Cardiac muscle cell (in vitro differentiated cells and primary cell): ENCODE measurements around the gene FAM3C. TPM values are rescaled to one million over a fixed set of nuclear protein-coding genes. Genes with fewer than 3 reads are reported as not detected.
"Not testable (repeated sequence)": the region's sequence is repeated elsewhere in the genome, so short reads cannot be mapped to it uniquely, and the experiment has no call there.

Experiments used
- DNase-seq, 2 donors: peaks; one replicate each; pipeline versions ENCODE4 v3.0.0 to v3.0.0-alpha.2; 2010 to 2017; ENCODE audit warnings: low read depth in 1 of 2, low spot score in 1 of 2
- H3K27ac ChIP-seq: fragments of 200-600 bp; sonication (generic); 2 replicates; pipeline ENCODE4 v1.5.1; 2016
- H3K27me3 ChIP-seq: fragments of 200-600 bp; sonication (generic); 2 replicates; pipeline ENCODE4 v1.6.0; 2016; ENCODE audit warnings: control low read depth
- H3K36me3 ChIP-seq: fragments of 200-600 bp; sonication (generic); 2 replicates; pipeline ENCODE4 v1.5.1; 2016; ENCODE audit warnings: control low read depth
- H3K4me1 ChIP-seq: fragments of 200-600 bp; sonication (generic); 2 replicates; pipeline ENCODE4 v1.8.1; 2017; ENCODE audit warnings: low read depth, mild to moderate bottlenecking, mixed run types
- H3K4me3 ChIP-seq: fragments of 200-600 bp; sonication (generic); 2 replicates; pipeline ENCODE4 v1.5.1; 2016; ENCODE audit warnings: mild to moderate bottlenecking
- H3K9me3 ChIP-seq: fragments of 200-600 bp; sonication (generic); 2 replicates; pipeline ENCODE4 v1.5.1; 2017; ENCODE audit warnings: low read depth, mild to moderate bottlenecking, control low read depth
- polyA plus RNA-seq: library from polyadenylated mRNA; unstranded; fragments of >200 nt; fragmentation: Nextera tagmentation; extraction: Ambion mirVana; gene quantifications from 2 replicates; pipeline ENCODE4 v1.2.1, GENCODE V29; 2016
- total RNA-seq: library from RNA; depleted of rRNA; stranded (reverse); fragments of >200 nt; gene quantifications from 2 replicates; pipeline ENCODE4 v1.2.3, GENCODE V29; 2016
- TF ChIP-seq, protein P1 (sequence below): IDR thresholded peaks from 2 replicates; pipeline ENCODE4 v1.5.1; 2012; ENCODE audit warnings: low read depth, mild to moderate bottlenecking, low read length

FAM3C gene
- total and polyA plus RNA-seq, 2 experiments from 2014 or later: 33.2 to 70.1 TPM

DNA sequence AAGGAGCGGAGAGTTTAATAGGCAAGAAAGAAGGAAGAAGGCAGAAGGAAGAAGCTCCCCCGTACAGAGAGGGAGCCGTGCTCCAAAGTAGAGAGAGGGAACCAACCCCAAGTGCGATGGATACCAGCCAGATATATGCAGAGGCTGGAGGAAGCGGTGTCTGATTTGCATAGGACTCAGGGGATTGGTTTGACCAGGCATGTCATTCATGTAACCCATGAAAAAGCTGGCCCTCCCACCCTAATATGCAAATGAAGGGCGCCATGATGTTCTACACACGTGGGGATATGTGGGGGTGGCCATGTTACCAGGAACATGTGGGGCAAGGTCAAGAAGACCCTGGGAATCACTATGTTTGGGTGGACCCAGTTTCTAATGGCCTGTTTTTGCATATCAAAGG lies 40.6 kb upstream of the FAM3C start:
- Histone ChIP-seq H3K27ac (no peak overlapping the region), H3K4me3 (no peak overlapping the region), H3K27me3 (no peaks in the 10 kb centered on the region), H3K4me1 (peaks cover 7% of the 10 kb centered on the region), H3K9me3 (no peaks in the 10 kb centered on the region), H3K36me3 (no peaks in the 10 kb centered on the region)
- no peak for DNase-seq
- TF ChIP-seq, protein P1, sequence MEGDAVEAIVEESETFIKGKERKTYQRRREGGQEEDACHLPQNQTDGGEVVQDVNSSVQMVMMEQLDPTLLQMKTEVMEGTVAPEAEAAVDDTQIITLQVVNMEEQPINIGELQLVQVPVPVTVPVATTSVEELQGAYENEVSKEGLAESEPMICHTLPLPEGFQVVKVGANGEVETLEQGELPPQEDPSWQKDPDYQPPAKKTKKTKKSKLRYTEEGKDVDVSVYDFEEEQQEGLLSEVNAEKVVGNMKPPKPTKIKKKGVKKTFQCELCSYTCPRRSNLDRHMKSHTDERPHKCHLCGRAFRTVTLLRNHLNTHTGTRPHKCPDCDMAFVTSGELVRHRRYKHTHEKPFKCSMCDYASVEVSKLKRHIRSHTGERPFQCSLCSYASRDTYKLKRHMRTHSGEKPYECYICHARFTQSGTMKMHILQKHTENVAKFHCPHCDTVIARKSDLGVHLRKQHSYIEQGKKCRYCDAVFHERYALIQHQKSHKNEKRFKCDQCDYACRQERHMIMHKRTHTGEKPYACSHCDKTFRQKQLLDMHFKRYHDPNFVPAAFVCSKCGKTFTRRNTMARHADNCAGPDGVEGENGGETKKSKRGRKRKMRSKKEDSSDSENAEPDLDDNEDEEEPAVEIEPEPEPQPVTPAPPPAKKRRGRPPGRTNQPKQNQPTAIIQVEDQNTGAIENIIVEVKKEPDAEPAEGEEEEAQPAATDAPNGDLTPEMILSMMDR: no peak

DNA sequence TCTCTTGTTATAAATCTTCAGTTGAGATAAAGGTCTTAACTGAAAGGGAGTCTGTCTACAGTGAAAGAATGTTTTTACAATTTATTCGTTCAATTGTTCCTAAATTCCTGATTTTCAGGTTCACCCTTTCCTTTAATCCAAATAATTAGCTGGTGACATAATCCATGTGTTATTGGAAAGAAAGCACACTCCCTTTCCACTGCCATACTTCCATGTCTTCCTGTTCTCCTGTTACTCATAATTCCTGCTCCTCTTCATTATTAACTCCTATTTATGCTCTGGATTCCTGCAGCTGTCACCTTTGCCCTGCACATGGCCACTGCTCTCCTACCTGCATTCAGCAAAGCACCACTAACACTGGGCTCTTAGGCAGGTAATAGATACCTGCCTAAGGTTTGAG lies 40.0 kb upstream of the FAM3C start:
- no peaks in the 10 kb centered on the region for H3K27me3 ChIP-seq
- no peak overlapping the region for H3K4me3 ChIP-seq
- H3K36me3 ChIP-seq: no peaks in the 10 kb centered on the region
- TF ChIP-seq, protein P1: no peak
- peaks cover 7% of the 10 kb centered on the region for H3K4me1 ChIP-seq
- no peak for DNase-seq
- H3K27ac ChIP-seq: no peak overlapping the region
- no peaks in the 10 kb centered on the region for H3K9me3 ChIP-seq

DNA sequence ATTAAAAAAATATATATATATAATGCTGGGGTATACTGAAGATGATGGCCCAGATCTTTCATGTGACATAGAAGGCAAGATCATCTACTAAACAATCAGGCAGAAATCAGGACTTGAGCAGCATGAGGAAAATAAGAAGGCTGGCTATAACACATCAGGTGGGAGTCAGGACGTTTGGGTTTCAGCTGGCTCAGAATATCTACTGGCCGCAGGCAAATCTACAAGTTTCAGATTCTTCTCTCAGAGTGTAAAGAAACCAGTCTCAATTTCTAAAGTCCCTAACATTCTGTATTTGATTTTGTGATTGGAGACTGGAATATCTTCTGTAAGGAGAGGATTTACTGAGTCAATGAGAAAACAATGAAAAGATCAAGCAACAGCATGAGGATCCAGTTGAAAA lies 37.7 kb upstream of the FAM3C start:
- Histone ChIP-seq H3K27ac (no peak overlapping the region), H3K4me1 (peaks cover 7% of the 10 kb centered on the region), H3K27me3 (no peaks in the 10 kb centered on the region), H3K4me3 (no peak overlapping the region), H3K36me3 (no peaks in the 10 kb centered on the region), H3K9me3 (no peaks in the 10 kb centered on the region)
- TF ChIP-seq, protein P1: no peak
- DNase-seq: no peak

DNA sequence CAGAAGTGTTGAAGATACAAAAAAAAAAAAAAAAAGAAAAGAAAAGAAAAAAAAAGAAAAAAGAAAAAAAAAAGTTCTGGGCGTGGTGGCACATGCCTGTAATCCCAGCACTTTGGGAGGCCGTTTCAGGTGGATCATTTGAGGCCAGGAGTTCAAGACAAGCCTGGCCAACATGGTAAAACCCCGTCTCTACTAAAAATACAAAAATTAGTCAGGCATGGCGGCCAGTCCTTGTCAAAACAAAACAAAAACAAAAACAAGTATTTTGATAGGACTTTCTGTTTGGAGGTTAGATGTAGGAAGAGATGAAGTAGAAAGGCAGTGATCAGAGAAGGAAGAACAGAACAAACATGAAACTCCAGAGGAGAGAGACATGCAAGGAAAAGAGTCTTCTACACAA lies 36.4 kb upstream of the FAM3C start:
- not testable (repeated sequence) for H3K27ac ChIP-seq, H3K9me3 ChIP-seq, H3K27me3 ChIP-seq, H3K36me3 ChIP-seq, H3K4me1 ChIP-seq, H3K4me3 ChIP-seq, DNase-seq

DNA sequence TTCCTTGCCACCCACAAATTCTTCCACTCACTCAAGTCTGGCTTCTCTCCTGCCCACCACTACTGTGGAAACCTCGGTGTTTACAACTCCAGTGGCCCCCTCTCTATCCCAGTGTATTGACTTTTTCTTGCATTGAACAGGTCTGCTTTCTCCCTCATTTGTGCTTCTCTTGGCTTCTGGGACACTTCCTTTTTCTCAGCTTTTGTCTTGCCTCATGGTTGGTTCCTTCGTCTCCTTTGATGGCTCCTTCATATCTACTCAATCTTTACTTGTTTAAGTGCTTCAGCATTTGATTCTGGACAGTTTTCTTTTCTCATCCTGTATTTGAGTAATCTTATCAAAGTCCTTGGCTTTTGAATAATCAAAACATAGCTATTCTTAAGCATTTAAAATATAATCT lies 35.9 kb upstream of the FAM3C start:
- H3K27me3 ChIP-seq: no peaks in the 10 kb centered on the region
- no peaks in the 10 kb centered on the region for H3K9me3 ChIP-seq
- TF ChIP-seq, protein P1: no peak
- no peaks in the 10 kb centered on the region for H3K4me1 ChIP-seq
- H3K4me3 ChIP-seq: no peak overlapping the region
- H3K27ac ChIP-seq: no peak overlapping the region
- no peak for DNase-seq
- no peaks in the 10 kb centered on the region for H3K36me3 ChIP-seq

DNA sequence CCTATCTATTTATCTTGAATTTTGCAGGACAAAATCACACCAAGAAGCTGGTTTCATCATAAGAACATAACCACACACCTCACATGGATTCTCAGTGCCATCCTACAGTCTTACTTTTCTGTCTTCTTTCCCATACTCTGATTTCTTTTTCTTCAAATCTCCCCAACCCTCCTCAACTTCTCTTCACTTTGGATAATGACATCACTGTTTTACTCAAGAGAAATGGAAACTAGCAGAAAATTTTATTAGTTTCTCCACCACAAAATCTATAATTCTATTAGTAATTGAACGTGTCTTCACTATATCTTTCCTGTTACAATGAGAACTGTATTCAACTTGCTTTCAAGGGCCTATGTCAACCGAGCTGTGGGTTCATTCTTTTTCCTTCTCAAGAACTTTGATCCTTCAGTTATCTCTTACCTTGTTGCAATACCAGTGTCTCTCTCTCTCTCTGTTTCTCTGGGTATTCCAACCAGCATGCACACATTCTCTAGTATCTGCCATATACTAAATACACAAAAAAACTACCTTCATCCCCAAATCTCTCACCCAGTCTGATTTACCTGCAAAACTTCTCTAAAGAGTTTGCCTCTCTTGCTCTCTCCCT lies 35.4 kb upstream of the FAM3C start:
- Histone ChIP-seq H3K4me3 (no peak overlapping the region), H3K4me1 (no peaks in the 10 kb centered on the region), H3K27ac (no peak overlapping the region), H3K27me3 (no peaks in the 10 kb centered on the region), H3K36me3 (no peaks in the 10 kb centered on the region), H3K9me3 (no peaks in the 10 kb centered on the region)
- TF ChIP-seq, protein P1: no peak
- no peak for DNase-seq
